Nephron (organoid): ENCODE measurements around the gene FBXL7.

Experiments
- H3K27ac Mint-ChIP-seq, 3 experiments: 2 replicates each; pipeline ENCODE4 v1.8.0; 2020; ENCODE audit warnings: mixed read lengths in 3 of 3, mild to moderate bottlenecking in 2 of 3, moderate library complexity in 1 of 3
- H3K27me3 Mint-ChIP-seq: 2 replicates; pipeline ENCODE4 v1.8.0; 2021; ENCODE audit warnings: low read depth, mild to moderate bottlenecking, moderate library complexity, mixed read lengths
- H3K36me3 Mint-ChIP-seq: 2 replicates; pipeline ENCODE4 v1.8.0; 2020; ENCODE audit warnings: low read depth, mixed read lengths
- H3K4me1 Mint-ChIP-seq: 2 replicates; pipeline ENCODE4 v1.8.0; 2020; ENCODE audit warnings: mixed read lengths
- H3K4me3 Mint-ChIP-seq, 3 experiments: 2 replicates each; pipeline ENCODE4 v1.8.0; 2020; ENCODE audit warnings: mild to moderate bottlenecking in 3 of 3, mixed read lengths in 3 of 3, moderate library complexity in 2 of 3
- H3K9me3 Mint-ChIP-seq: 2 replicates; pipeline ENCODE4 v1.8.0; 2020; ENCODE audit warnings: mixed read lengths
- CTCF ChIP-seq, 3 experiments: fragments of 200-600 bp; sonication (generic); IDR thresholded peaks; one replicate each; pipeline ENCODE4 v1.5.0; 2021; ENCODE audit warnings: antibody characterized with exemption in 3 of 3; ENCODE audit not compliant: unreplicated experiment in 3 of 3

Gene FBXL7

GRCh38 chr5:15483351-15484097, 16.5 kb upstream of the FBXL7 start:
- H3K4me3 Mint-ChIP-seq: no peak overlapping the region
- H3K27me3 Mint-ChIP-seq: no peaks in the 10 kb centered on the region
- TF ChIP-seq CTCF (IDR thresholded peaks at IDR 0.05; ENCODE audit: unreplicated experiment in 3 of 3): no peak
- peak overlapping the region; percentile 55 to 80 (median 75) for H3K27ac Mint-ChIP-seq
- H3K36me3 Mint-ChIP-seq: no peaks in the 10 kb centered on the region
- no peaks in the 10 kb centered on the region for H3K4me1 Mint-ChIP-seq
- H3K9me3 Mint-ChIP-seq: peaks cover 2% of the 10 kb centered on the region

DNA sequence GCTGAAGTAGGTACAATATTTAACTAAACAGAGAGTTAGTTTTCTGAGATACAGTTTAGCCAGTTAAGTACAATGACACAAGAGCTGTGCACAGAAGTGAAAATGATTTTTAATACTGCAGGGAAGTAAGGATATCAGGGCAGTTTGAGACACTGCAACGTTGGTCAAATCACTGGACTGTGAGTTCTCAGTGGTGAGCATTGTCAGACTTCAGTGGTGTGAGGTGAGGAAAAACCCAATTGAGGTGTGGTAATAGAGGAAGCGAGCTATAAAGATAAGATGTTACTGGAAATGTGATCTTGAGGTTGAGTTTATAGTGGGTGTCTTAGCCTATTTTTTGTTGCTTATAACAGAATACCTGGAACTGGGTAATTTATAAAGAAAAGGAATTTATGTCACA, 12.8 kb upstream of the FBXL7 start:
- H3K4me1 Mint-ChIP-seq: no peaks in the 10 kb centered on the region
- H3K4me3 Mint-ChIP-seq: no peak overlapping the region
- no peaks in the 10 kb centered on the region for H3K36me3 Mint-ChIP-seq

GRCh38 chr5:15489571-15490235, 10.3 kb upstream of the FBXL7 start:
- Mint-ChIP-seq H3K36me3 (no peaks in the 10 kb centered on the region), H3K27me3 (no peaks in the 10 kb centered on the region), H3K9me3 (no peaks in the 10 kb centered on the region), H3K4me1 (no peaks in the 10 kb centered on the region), H3K4me3 (no peak overlapping the region), H3K27ac (no peak overlapping the region)
- no peak for TF ChIP-seq CTCF (IDR thresholded peaks at IDR 0.05; ENCODE audit: unreplicated experiment in 3 of 3)

More for the DNA sequence above, 12.8 kb upstream of the FBXL7 start:
- no peak for TF ChIP-seq CTCF (IDR thresholded peaks at IDR 0.05; ENCODE audit: unreplicated experiment in 3 of 3)
- no peaks in the 10 kb centered on the region for H3K9me3 Mint-ChIP-seq
- no peaks in the 10 kb centered on the region for H3K27me3 Mint-ChIP-seq
- no peak overlapping the region for H3K27ac Mint-ChIP-seq

DNA sequence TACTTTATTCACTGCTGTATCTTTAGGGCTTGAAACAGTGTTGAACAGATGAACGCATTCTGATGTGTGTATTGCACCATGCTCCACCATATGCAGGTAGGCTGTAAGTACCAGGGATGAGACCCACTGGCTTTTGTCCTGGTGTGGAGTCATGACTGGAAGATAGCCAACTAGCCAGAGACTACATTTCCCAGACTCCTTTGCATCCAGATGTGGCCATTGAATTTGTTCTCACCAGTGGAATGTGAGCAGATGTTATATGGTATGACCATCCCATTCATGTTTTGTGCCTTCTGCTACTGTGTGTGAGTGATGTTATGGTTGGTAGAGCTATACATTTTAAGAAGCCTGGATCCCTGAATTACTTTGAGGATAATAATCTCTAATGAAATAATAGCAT, 7.4 kb upstream of the FBXL7 start:
- Mint-ChIP-seq H3K27me3 (peaks cover 9% of the 10 kb centered on the region), H3K4me1 (no peaks in the 10 kb centered on the region), H3K27ac (no peak overlapping the region), H3K4me3 (no peak overlapping the region), H3K9me3 (no peaks in the 10 kb centered on the region), H3K36me3 (no peaks in the 10 kb centered on the region)
- no peak for TF ChIP-seq CTCF (IDR thresholded peaks at IDR 0.05; ENCODE audit: unreplicated experiment in 3 of 3)

- Mint-ChIP-seq H3K9me3 (no peaks in the 10 kb centered on the region), H3K4me1 (no peaks in the 10 kb centered on the region), H3K4me3 (no peak overlapping the region), H3K27me3 (peaks cover 9% of the 10 kb centered on the region), H3K36me3 (no peaks in the 10 kb centered on the region), H3K27ac (no peak overlapping the region)
- TF ChIP-seq CTCF (IDR thresholded peaks at IDR 0.05; ENCODE audit: unreplicated experiment in 3 of 3): no peak
These were observed 6.5 kb upstream of the FBXL7 start for GRCh38 chr5:15493501-15493900.

DNA sequence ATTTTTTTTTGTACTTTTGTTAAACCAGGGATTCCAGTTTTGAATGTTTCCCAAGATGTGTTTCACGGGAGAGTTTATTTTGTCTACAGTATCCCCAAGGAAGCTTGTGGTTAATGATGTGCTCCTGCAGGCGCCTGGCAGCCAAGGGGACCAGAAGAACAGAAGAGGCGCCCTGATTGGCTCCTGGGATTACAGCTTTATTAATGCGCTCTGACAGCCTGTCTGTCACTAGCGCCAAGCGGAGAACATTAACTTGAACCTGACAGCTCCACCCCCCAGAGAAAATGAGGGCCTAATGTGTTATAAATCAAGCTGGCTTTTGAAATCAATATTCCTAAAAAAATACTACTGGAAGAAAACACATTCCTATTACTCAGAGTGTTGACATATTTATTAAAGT, 5.0 kb upstream of the FBXL7 start:
- TF ChIP-seq CTCF (IDR thresholded peaks at IDR 0.05; ENCODE audit: unreplicated experiment in 3 of 3): no peak
- Mint-ChIP-seq H3K27ac (no peak overlapping the region), H3K27me3 (peaks cover 14% of the 10 kb centered on the region), H3K36me3 (no peaks in the 10 kb centered on the region), H3K9me3 (no peaks in the 10 kb centered on the region), H3K4me1 (peaks cover 7% of the 10 kb centered on the region), H3K4me3 (no peak overlapping the region)
